ENCODE measurements around the gene RSU1.

The RSU1 gene

GRCh38 chr10:16741540-16741939 is 75.7 kb downstream of the RSU1 start:
- no peak for DNase-seq (ENCODE audit: low read depth in 2 of 2)

GRCh38 chr10:16737420-16737819 is 79.8 kb downstream of the RSU1 start:
- DNase-seq (ENCODE audit: low read depth in 2 of 2) = no peak

- DNase-seq (ENCODE audit: low read depth in 2 of 2) = no peak
These were observed 81.6 kb downstream of the RSU1 start for GRCh38 chr10:16735671-16736070.

GRCh38 chr10:16732376-16732775 is 84.8 kb downstream of the RSU1 start:
- DNase-seq (ENCODE audit: low read depth in 2 of 2) = no peak

GRCh38 chr10:16728266-16728665 is 89.0 kb downstream of the RSU1 start:
- DNase-seq (ENCODE audit: low read depth in 2 of 2) = no peak

- no peak for DNase-seq (ENCODE audit: low read depth in 2 of 2)
These were observed 89.6 kb downstream of the RSU1 start for GRCh38 chr10:16727666-16728065.

- no peak for DNase-seq (ENCODE audit: low read depth in 2 of 2)
These were observed 92.7 kb downstream of the RSU1 start for GRCh38 chr10:16724509-16724908.

GRCh38 chr10:16720812-16721211 is 96.4 kb downstream of the RSU1 start:
- no peak for DNase-seq (ENCODE audit: low read depth in 2 of 2)

- no peak for DNase-seq (ENCODE audit: low read depth in 2 of 2)
These were observed 99.4 kb downstream of the RSU1 start for GRCh38 chr10:16717622-16718395.

- DNase-seq (ENCODE audit: low read depth in 2 of 2) = no peak
These were observed 101.2 kb downstream of the RSU1 start for GRCh38 chr10:16716051-16716450.

- DNase-seq (ENCODE audit: low read depth in 2 of 2) = no peak
These were observed 103.9 kb downstream of the RSU1 start for GRCh38 chr10:16713290-16713689.

GRCh38 chr10:16712883-16713282 is 104.3 kb downstream of the RSU1 start:
- no peak for DNase-seq (ENCODE audit: low read depth in 2 of 2)

GRCh38 chr10:16700331-16700730 is 116.9 kb downstream of the RSU1 start:
- DNase-seq (ENCODE audit: low read depth in 2 of 2) = no peak

GRCh38 chr10:16699435-16700057 is 117.7 kb downstream of the RSU1 start:
- no peak for DNase-seq (ENCODE audit: low read depth in 2 of 2)

GRCh38 chr10:16698461-16698860 is 118.8 kb downstream of the RSU1 start:
- DNase-seq (ENCODE audit: low read depth in 2 of 2) = no peak

- DNase-seq (ENCODE audit: low read depth in 2 of 2) = no peak
These were observed 126.8 kb downstream of the RSU1 start for GRCh38 chr10:16690417-16690816.

GRCh38 chr10:16689696-16690095 is 127.5 kb downstream of the RSU1 start:
- no peak for DNase-seq (ENCODE audit: low read depth in 2 of 2)

GRCh38 chr10:16689227-16689626 is 128.0 kb downstream of the RSU1 start:
- no peak for DNase-seq (ENCODE audit: low read depth in 2 of 2)

GRCh38 chr10:16686054-16686902 is 130.9 kb downstream of the RSU1 start:
- DNase-seq (ENCODE audit: low read depth in 2 of 2) = no peak

- no peak for DNase-seq (ENCODE audit: low read depth in 2 of 2)
These were observed 131.7 kb downstream of the RSU1 start for GRCh38 chr10:16685551-16685950.

- no peak for DNase-seq (ENCODE audit: low read depth in 2 of 2)
These were observed 135.7 kb downstream of the RSU1 start for GRCh38 chr10:16681521-16681920.

- no peak for DNase-seq (ENCODE audit: low read depth in 2 of 2)
These were observed 137.7 kb downstream of the RSU1 start for GRCh38 chr10:16679511-16679910.

- no peak for DNase-seq (ENCODE audit: low read depth in 2 of 2)
These were observed 141.9 kb downstream of the RSU1 start for GRCh38 chr10:16675334-16675733.
